HG03575 (cell line): ENCODE data around the gene PSMB3.

Experiments used
- ATAC-seq: cut with Tn5 transposase; IDR thresholded peaks from one replicate; pipeline ENCODE4 v1.9.1; 2021; ENCODE audit not compliant: unreplicated experiment, insufficient number of reproducible peaks, low FRiP score; ENCODE audit errors: extremely low read depth

Gene PSMB3

DNA sequence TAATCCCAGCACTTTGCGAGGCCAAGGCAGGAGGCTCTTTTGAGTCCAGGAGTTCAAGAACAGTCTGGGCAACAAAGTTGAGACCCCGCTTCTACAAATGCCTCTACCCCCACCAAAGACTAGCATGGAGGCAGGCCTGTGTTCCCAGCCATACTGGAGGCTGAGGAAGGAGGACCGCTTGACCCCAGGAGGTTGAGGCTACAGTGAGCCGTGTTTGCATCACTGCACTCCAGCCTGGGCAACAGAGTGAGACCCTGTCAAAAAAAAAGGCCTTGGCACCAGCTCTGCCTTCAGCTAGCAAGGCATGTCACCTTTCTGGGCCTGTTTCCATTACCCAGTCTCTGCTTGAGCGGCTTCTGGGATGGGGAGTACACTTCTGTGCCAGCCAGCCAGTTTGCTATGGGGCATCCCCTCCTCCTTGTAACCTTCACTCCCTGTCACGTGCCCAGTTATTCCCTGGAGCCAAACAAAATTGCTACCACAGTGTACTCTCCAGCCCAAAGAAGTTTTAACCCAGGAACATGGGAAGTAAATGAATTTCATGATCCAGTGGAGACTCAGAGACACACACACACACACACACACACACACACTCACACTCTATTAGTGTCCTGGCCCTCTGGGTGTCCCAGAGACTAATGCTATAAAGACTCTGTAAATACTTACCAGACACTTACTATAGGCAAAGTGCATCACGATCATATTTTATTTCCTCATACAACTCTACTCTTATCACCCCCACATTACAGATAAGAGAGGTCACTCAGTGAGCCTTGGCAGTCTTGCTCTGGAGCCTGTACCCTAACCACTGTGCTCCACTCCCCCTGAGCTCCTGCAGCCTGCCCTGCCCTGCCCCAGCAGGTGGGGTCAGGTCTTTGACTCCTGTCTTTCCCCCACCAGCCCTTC, 19.9 kb upstream of the PSMB3 start:
- ATAC-seq, result no peak

DNA sequence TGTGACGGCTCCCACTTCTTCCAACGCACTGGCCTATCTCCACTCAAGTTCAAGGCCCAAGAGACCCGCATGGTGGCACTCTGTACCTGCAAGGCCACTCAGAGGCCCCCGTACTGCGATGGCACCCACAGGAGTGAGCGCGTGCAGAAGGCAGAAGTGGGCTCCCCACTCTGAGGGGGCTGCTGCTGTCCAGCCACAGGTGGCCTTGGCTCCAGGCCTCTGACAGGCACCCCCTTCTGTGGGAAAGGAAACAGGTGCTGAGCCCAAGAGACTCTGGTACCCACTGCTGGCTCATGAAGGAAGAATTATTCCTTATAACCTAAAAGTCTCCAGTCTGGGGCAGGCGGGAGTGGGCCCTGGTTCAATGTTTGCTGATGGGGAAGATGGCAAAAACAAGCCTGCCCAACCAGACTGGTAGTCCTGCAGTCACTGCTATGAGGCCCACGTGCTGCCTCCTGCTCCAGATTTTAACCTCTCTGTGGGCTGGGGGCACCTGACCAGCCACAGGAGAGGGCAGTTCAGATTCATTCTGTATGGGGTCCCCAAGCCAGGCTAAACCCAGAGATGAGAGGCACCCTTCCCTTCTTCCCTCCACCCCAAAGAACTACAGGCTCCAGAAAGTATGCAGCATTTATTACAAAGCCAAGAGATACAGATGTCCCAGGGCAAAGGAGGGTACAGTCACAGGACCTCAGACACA, 19.1 kb upstream of the PSMB3 start:
- no peak for ATAC-seq

- ATAC-seq, result no peak
Measured at GRCh38 chr17:38733982-38734973, 18.3 kb upstream of the PSMB3 start.

DNA sequence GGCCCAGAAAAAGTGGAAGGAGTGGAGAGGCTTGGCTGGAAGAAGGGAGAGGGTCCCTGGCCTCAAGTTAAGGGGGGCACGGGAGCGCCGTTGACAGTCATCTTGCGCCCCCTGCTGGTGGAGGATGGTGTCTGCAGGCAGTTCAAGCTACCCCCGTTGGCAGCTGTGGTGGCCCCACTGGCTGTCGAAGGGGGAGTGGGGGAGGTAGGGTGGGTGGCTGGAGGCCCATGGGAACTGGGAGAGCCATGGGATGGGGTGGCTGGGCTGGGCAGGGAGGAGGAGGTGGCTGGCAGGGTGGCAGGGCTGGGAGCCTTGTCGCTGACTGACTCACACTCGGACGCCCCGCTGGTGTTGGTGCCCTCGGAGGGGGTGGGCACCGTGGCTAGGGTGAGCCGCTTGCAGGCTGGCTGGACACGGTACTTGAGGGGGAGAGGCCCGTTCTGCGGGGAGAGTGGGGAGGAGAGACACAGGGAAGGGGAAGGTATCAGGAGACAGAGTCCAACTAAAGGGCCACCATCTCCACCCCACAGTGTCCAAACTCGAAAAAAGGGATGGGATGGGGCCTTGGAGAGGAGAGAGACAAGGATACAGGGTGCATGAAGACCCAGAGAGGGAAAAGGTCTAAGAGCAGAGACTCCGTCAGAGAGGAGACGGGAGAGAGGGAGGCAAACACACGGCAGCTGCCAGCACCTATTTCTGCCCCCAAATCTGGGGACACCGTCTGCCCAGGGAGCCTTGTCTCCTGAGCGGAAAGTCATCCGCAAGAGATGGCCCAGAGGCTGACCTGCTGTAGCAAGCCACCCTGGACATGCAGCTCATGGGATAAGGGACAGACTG, 17.2 kb upstream of the PSMB3 start:
- ATAC-seq, result no peak

DNA sequence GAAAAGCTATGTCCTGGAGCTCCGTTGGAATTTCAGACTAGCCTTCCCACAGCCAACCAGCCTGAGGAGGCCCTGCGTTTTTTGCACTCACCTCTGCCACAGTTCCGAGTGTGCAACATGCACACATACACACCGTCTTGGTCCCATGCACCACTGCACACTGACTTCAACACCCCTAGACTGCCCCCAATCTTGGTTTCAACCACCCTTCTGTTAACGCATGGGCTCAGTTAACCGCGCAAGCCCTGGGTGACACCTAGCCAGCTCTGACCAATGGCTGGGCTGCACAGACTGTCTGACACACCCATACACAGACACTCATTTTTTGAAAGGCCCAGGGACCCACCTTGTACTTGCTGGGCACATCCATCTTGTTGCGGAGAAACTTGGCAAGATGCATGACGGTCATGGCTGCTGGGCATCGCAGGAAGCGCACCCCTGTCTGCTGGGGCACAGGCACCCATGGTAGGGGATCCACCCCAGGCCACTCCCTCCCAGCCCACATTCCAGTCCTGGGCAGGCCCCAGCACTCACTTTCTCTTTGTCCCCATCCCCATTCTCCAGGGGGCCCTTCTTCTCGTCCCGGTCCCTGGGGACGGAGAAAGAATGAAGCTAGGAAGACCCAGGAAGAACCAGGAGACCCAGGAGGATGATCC, 14.4 kb upstream of the PSMB3 start:
- ATAC-seq, result no peak

- no peak for ATAC-seq
Measured at GRCh38 chr17:38738686-38739085, 13.9 kb upstream of the PSMB3 start.

DNA sequence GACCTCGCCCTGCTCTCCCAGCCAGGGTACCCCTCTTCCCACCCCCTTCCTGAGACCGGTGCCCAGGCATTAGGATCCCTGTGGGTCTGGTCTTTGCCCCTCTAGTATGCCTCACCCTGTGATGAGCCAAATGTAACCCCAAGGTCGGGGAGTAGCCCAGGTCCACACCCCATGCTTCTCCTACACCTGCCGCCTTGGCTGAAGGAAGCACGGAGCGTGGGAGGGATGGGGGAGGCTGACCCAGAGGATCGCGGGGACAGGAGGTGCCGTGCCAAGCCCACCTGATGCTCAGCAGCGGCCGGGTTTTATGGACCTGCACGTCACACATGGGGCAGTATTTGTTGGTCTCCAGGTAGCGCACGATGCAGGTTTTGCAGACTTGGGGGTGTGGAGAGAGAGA, 13.2 kb upstream of the PSMB3 start:
- no peak for ATAC-seq

- no peak for ATAC-seq
Measured at GRCh38 chr17:38740044-38740443, 12.5 kb upstream of the PSMB3 start.

DNA sequence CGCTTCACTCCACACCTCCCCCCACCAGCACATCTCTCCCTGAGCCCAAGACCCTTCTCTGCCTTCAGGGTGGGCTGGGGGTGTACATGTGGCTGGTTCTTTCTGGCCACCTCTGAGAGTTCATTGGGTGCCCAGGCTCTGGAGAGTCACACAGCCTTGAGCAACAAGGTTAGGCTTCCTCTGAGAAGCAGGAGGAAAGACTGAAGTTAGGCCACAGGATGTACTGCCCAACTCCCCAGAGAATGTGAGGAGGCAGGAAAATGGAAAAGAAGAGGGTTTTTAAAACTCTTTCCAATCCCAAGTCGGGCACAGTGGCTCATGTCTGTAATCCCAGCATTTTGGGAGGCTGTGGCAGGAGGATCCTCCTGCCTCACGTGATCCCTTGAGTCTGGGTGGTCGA, 11.7 kb upstream of the PSMB3 start:
- ATAC-seq, result no peak

DNA sequence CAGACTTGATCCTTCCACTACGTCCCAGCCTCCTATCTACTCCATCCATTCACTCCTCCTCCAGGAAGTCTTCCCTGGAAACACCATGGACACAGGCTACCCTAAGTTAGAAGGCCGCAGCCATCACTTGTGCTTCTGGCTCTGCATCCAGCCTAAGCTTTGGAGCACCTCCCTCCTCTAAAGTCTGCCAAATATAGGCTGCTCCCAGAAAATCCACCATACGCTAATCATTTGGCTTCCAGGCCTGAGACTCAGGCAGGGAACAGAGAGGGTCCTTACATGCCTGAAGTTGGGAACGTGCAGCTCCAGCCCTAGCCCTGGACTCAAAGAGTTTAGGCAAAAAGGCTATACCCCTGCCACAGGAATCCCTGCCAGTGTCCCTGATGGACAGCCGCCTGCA, 11.1 kb upstream of the PSMB3 start:
- ATAC-seq, result no peak

- no peak for ATAC-seq
Measured at GRCh38 chr17:38741921-38742410, 10.6 kb upstream of the PSMB3 start.

DNA sequence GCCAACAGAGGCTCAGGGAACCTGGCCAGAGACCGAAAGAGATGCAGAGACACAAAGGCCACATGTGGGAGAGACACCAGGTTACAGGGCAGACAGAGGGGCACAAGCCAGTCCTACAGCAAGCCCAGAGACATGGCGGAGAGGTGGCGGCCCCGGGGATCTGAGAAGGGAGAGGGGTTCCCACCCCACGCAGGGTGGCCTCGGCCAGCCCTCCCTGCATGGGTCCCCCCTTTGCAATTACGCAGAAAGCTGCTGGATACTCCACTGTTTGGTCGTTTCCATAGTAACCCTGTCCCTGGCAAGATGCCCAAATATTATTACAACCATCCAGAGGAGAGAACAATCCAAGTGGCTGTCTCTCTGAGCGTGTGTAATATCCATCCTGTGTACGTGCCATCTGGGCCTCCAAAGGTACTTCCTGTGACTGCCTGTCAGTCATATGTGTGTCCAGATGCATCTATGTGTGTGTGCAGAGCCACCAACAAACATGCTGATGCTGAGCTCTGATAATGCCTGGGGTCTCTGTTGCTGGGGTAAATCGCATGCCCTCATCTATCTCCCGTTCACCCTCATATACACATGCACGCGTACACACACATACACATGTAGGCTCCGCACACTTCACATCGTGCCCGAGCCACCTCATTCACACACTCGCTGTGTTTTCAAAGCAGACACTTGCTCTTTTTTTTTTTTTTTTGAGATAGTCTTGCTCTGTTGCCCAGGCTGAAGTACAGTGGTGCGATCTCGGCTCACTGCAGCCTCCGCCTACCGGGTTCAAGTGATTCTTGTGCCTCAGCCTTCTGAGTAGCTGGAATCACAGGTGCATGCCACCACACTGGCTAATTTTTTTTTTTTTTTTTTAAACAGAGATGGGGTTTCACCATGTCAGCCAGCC, 9.9 kb upstream of the PSMB3 start:
- no peak for ATAC-seq

- no peak for ATAC-seq
Measured at GRCh38 chr17:38743556-38744171, 8.9 kb upstream of the PSMB3 start.

- no peak for ATAC-seq
Measured at GRCh38 chr17:38745545-38745944, 7.0 kb upstream of the PSMB3 start.

- no peak for ATAC-seq
Measured at GRCh38 chr17:38746004-38746848, 6.3 kb upstream of the PSMB3 start.
